A549 (cell line): ENCODE measurements around the gene JMJD8. TPM values are rescaled to one million over a fixed set of nuclear protein-coding genes. Genes with fewer than 3 reads are reported as not detected.

ENCODE experiments used
- ATAC-seq, 2 experiments: fragments of 200-7000 bp in 1 of 2; fragments of >200 bp in 1 of 2; cut with Nextera tagmentation in 1 of 2; cut with Tn5 transposase in 1 of 2; 3 replicates each; pipeline versions ENCODE4 v1.8.0 to v1.9.1; 2018 to 2020; ENCODE audit warnings: mild to moderate bottlenecking in 1 of 2, moderate library complexity in 1 of 2
- CTCF ChIA-PET: fragments of 300-600 bp; sonication (Branson Sonifier 250); formaldehyde crosslinking; extraction: SDS; loops from one replicate; lab custom pipeline; 2021; ENCODE audit warnings: antibody characterized with exemption, inconsistent platforms; lab: Yijun Ruan, JAX
- POLR2A ChIA-PET: fragments of 350-600 bp; formaldehyde crosslinking; extraction: SDS; loops from one replicate; lab custom pipeline; 2021; ENCODE audit warnings: antibody characterized with exemption, inconsistent platforms; lab: Yijun Ruan, JAX
- DNase-seq, 2 experiments: peaks; one replicate each; pipeline versions ENCODE4 v3.0.0 to v3.0.0-alpha.2; 2011 to 2016; ENCODE audit warnings: low read depth in 1 of 2, low spot score in 1 of 2
- FAIRE-seq: peaks from 2 replicates; lab custom pipeline; 2011; peaks lifted over from hg19 to GRCh38; lab: Jason Lieb, UNC
- H3K27ac ChIP-seq, 2 experiments: fragments of >200 bp; sonication (Bioruptor Twin); formaldehyde crosslinking; 3 replicates each; pipeline ENCODE4 v1.5.1; 2016 to 2017
- H3K4me1 ChIP-seq: fragments of >200 bp; sonication (Bioruptor Twin); formaldehyde crosslinking; 3 replicates; pipeline ENCODE4 v1.6.1; 2016
- H3K4me2 ChIP-seq: fragments of >200 bp; sonication (Bioruptor Twin); formaldehyde crosslinking; 3 replicates; pipeline ENCODE4 v1.6.1; 2016
- H3K4me3 ChIP-seq: fragments of >200 bp; sonication (Bioruptor Twin); formaldehyde crosslinking; 3 replicates; pipeline ENCODE4 v1.5.1; 2016
- H3K9me3 ChIP-seq: fragments of >200 bp; sonication (Bioruptor Twin); formaldehyde crosslinking; 3 replicates; pipeline ENCODE4 v1.6.1; 2016
- ATOH8 ChIP-seq: fragments of 250-450 bp; sonication (Bioruptor Pico); IDR thresholded peaks from 2 replicates; pipeline ENCODE4 v1.5.0; 2020; ENCODE audit warnings: low read depth, mild to moderate bottlenecking, moderate library complexity
- CEBPB ChIP-seq, 2 experiments: fragments of >200 bp in 1 of 2; sonication (Bioruptor Twin) in 1 of 2; formaldehyde crosslinking in 1 of 2; IDR thresholded peaks; 2 replicates each; pipeline ENCODE4 v1.6.1; 2012 to 2016
- E2F6 ChIP-seq: IDR thresholded peaks from 2 replicates; pipeline ENCODE4 v1.6.1; 2012; ENCODE audit warnings: low read depth, borderline replicate concordance
- EHF ChIP-seq: fragments of 250-450 bp; sonication (Bioruptor Pico); IDR thresholded peaks from 2 replicates; pipeline ENCODE4 v1.5.0; 2020; ENCODE audit warnings: mild to moderate bottlenecking
- EP300 ChIP-seq, 2 experiments: fragments of >200 bp; sonication (Bioruptor Twin); formaldehyde crosslinking; IDR thresholded peaks; 2 replicates in 1 of 2; 3 replicates in 1 of 2; pipeline ENCODE4 v1.6.1; 2016 to 2017
- HDAC2 ChIP-seq: fragments of 200-600 bp; sonication (generic); IDR thresholded peaks from 2 replicates; pipeline ENCODE4 v1.6.1; 2016
- HOXA7 ChIP-seq: fragments of 250-450 bp; sonication (Bioruptor Pico); IDR thresholded peaks from 2 replicates; pipeline ENCODE4 v1.5.0; 2020; ENCODE audit warnings: mild to moderate bottlenecking, moderate library complexity
- MAZ ChIP-seq: fragments of 150-350 bp; IDR thresholded peaks from 2 replicates; pipeline ENCODE4 v1.6.1; 2014; ENCODE audit warnings: antibody characterized with exemption, low read depth, low read length, borderline replicate concordance
- NR3C1 ChIP-seq: fragments of >200 bp; sonication (Bioruptor Twin); formaldehyde crosslinking; IDR thresholded peaks from 3 replicates; pipeline ENCODE4 v1.6.1; 2017
- PHF8 ChIP-seq: fragments of 200-600 bp; sonication (generic); IDR thresholded peaks from 2 replicates; pipeline ENCODE4 v1.6.1; 2016; ENCODE audit warnings: low read depth, mild to moderate bottlenecking, antibody characterized with exemption, moderate library complexity, borderline replicate concordance
- POLR2A ChIP-seq: IDR thresholded peaks from 2 replicates; pipeline ENCODE4 v1.6.1; 2012; ENCODE audit warnings: mild to moderate bottlenecking, low read length
- RCOR1 ChIP-seq: fragments of 150-350 bp; IDR thresholded peaks from 2 replicates; pipeline ENCODE4 v1.6.1; 2014; ENCODE audit warnings: antibody characterized with exemption, low read length, low read depth
- SMC3 ChIP-seq: fragments of >200 bp; sonication (Bioruptor Twin); formaldehyde crosslinking; IDR thresholded peaks from 3 replicates; pipeline ENCODE4 v1.6.1; 2018; ENCODE audit warnings: inconsistent platforms
- SREBF2 ChIP-seq: fragments of 450-650 bp; IDR thresholded peaks from 2 replicates; pipeline ENCODE4 v1.6.1; 2014; ENCODE audit warnings: mild to moderate bottlenecking, moderate library complexity
- TP53 ChIP-seq: fragments of 250-450 bp; sonication (Bioruptor Pico); IDR thresholded peaks from 2 replicates; pipeline ENCODE4 v1.5.0; 2021; ENCODE audit warnings: mild to moderate bottlenecking, moderate library complexity
- USF2 ChIP-seq: fragments of 450-650 bp; IDR thresholded peaks from 2 replicates; pipeline ENCODE4 v1.6.1; 2014; ENCODE audit warnings: antibody characterized with exemption
- ZC3H11A ChIP-seq: fragments of 450-650 bp; IDR thresholded peaks from 2 replicates; pipeline ENCODE4 v1.6.1; 2014; ENCODE audit warnings: antibody characterized with exemption, mild to moderate bottlenecking
- ZNF302 ChIP-seq: fragments of 250-450 bp; sonication (Bioruptor Pico); IDR thresholded peaks from 2 replicates; pipeline ENCODE4 v1.9.0; 2021; ENCODE audit warnings: inconsistent platforms, mild to moderate bottlenecking, moderate library complexity
- WGBS: methylation state at CpG from one replicate; pipeline ENCODE4 v1.1.6; 2017; ENCODE audit errors: missing lambda C conversion rate; 5-methylcytosine and 5-hydroxymethylcytosine counted together
- polyA plus RNA-seq, 4 experiments: library from polyadenylated mRNA; depleted of rRNA in 3 of 4; stranded (reverse); fragments of >200 nt; fragmentation: RNase III in 1 of 4; extraction: RNeasy Plus Mini Kit Qiagen cat#74134 plus additional on column Dnase treatment in 1 of 4; gene quantifications; 2 replicates in 3 of 4; 3 replicates in 1 of 4; pipeline ENCODE4 v1.2.3, GENCODE V29; 2011 to 2017

Gene JMJD8
- polyA plus RNA-seq, 2 of the 4 experiments (the other 2 are of a cell fraction): 37.5 to 72.6 TPM

- no peak for FAIRE-seq
- no peak overlapping the region for H3K4me2 ChIP-seq
- POLR2A ChIA-PET: no interaction called here
- TF ChIP-seq SREBF2 (no peak), ZNF302 (no peak), MAZ (no peak), CEBPB (IDR thresholded peaks at IDR 0.05) (no peak), HOXA7 (CRISPR knock-in tag) (no peak), NR3C1 (no peak), TP53 (CRISPR knock-in tag) (no peak), PHF8 (no peak), E2F6 (no peak), HDAC2 (no peak)
- TF ChIP-seq, all 56 proteins: peak for 0
- CTCF ChIA-PET: interaction anchor here (1.1 to 2.6 kb wide), 5 partner anchors 9 to 35 kb away, joined by 3 to 21 read pairs (median 14); partner anchors contain the start of gene RHOT2
- WGBS: 90% methylated on average over 25 of the region's 57 CpGs
- no peak overlapping the region for H3K4me3 ChIP-seq
- H3K4me1 ChIP-seq: peaks cover 40% of the 10 kb centered on the region
- DNase-seq: no peak
- no peak overlapping the region for H3K27ac ChIP-seq
- H3K9me3 ChIP-seq: no peaks in the 10 kb centered on the region
- no peak for ATAC-seq
Measured at GRCh38 chr16:677316-678190, 6.6 kb downstream of the JMJD8 start.

- H3K9me3 ChIP-seq: no peaks in the 10 kb centered on the region
- H3K4me3 ChIP-seq: no peak overlapping the region
- DNase-seq: no peak
- no peak overlapping the region for H3K27ac ChIP-seq
- no peak for TF ChIP-seq SREBF2
- H3K4me2 ChIP-seq: no peak overlapping the region
- H3K4me1 ChIP-seq: peaks cover 34% of the 10 kb centered on the region
- POLR2A ChIA-PET: no interaction called here
- WGBS: 92% methylated on average over 22 of the region's 23 CpGs
- no peak for FAIRE-seq
- no peak for ATAC-seq
- CTCF ChIA-PET: interaction anchor here (1.7 to 2.6 kb wide), 3 partner anchors 10 to 16 kb away, joined by 8 to 21 read pairs (median 10); partner anchors contain the start of gene RHOT2
Measured at GRCh38 chr16:676913-677312, 7.2 kb downstream of the JMJD8 start.

- 92% methylated on average over 9 of the region's 21 CpGs for WGBS
- no peak for ATAC-seq
- CTCF ChIA-PET: interaction anchor here (1.2 to 2.6 kb wide), 4 partner anchors 10 to 24 kb away, joined by 3 to 21 read pairs (median 9); partner anchors contain the start of gene RHOT2
- Histone ChIP-seq H3K9me3 (no peaks in the 10 kb centered on the region), H3K4me1 (peaks cover 30% of the 10 kb centered on the region), H3K4me2 (no peak overlapping the region), H3K4me3 (no peak overlapping the region), H3K27ac (no peak overlapping the region)
- POLR2A ChIA-PET: no interaction called here
- DNase-seq: no peak
- TF ChIP-seq POLR2A (no peak), USF2 (no peak), HOXA7 (CRISPR knock-in tag) (no peak), ZC3H11A (no peak), EHF (CRISPR knock-in tag) (no peak), EP300 (IDR thresholded peaks at IDR 0.05) (no peak), RCOR1 (no peak)
- FAIRE-seq: no peak
Measured at GRCh38 chr16:676565-676902, 7.6 kb downstream of the JMJD8 start.

- no peaks in the 10 kb centered on the region for H3K9me3 ChIP-seq
- peak overlapping the region; percentile 63 to 84; a peak in 5 of 6 replicates for H3K27ac ChIP-seq
- CTCF ChIA-PET: interaction anchor here (1.0 to 2.6 kb wide), 6 partner anchors 10 to 83 kb away, joined by 3 to 21 read pairs (median 6); partner anchors contain the start of gene RHOT2
- DNase-seq (no peak), ATAC-seq (no peak), FAIRE-seq (no peak)
- 80% methylated on average over 14 of the region's 25 CpGs for WGBS
- peaks cover 25% of the 10 kb centered on the region for H3K4me1 ChIP-seq
- TF ChIP-seq SMC3 (no peak), ATOH8 (CRISPR knock-in tag) (no peak), PHF8 (no peak)
- H3K4me3 ChIP-seq: peak overlapping the region; percentile 50
- POLR2A ChIA-PET: interaction anchor here (1.2 to 1.3 kb wide), 2 partner anchors 16 to 27 kb away, joined by 3 to 6 read pairs; partner anchors contain the start of gene WDR90
- peak overlapping the region; percentile 98 for H3K4me2 ChIP-seq
Measured at GRCh38 chr16:675884-676564, 8.1 kb downstream of the JMJD8 start.
